Erythroblast (primary cell): ENCODE measurements around the gene SETD4.

Experiments used
- GATA1 ChIP-seq: IDR thresholded peaks from 2 replicates; pipeline ENCODE4 v1.6.1; 2011; ENCODE audit warnings: low read depth, mild to moderate bottlenecking, control low read depth, low read length, moderate library complexity
- POLR2A ChIP-seq: IDR thresholded peaks from 2 replicates; pipeline ENCODE4 v1.6.1; 2011; ENCODE audit warnings: mild to moderate bottlenecking, low read length

DNA sequence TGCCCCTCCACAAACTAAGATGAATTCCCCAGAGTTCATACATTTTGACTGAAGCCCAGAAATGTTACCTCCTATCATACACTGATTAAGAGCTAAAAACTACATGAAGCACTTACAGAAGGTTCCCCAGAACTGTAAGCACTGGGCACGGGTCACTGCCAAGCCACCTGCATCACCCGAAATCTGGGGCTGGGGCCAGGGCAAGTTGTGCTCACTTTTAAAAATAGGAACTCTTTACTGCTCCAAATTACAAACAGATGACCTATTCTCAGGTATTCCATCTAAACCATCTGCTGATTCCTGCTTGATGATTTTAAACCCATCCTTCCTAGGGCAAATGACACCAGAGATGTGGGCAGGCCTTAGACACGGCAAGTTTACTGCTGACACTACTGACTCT lies 4.8 kb downstream of the SETD4 start:
- TF ChIP-seq POLR2A (no peak), GATA1 (no peak)
